ENCODE data around the gene DBN1. TPM values are rescaled to one million over a fixed set of nuclear protein-coding genes. Genes with fewer than 3 reads are reported as not detected.

DBN1 gene
- total RNA-seq, 4 donors from 2014 or later: 89.8 to 139 (median 111) TPM

DNA sequence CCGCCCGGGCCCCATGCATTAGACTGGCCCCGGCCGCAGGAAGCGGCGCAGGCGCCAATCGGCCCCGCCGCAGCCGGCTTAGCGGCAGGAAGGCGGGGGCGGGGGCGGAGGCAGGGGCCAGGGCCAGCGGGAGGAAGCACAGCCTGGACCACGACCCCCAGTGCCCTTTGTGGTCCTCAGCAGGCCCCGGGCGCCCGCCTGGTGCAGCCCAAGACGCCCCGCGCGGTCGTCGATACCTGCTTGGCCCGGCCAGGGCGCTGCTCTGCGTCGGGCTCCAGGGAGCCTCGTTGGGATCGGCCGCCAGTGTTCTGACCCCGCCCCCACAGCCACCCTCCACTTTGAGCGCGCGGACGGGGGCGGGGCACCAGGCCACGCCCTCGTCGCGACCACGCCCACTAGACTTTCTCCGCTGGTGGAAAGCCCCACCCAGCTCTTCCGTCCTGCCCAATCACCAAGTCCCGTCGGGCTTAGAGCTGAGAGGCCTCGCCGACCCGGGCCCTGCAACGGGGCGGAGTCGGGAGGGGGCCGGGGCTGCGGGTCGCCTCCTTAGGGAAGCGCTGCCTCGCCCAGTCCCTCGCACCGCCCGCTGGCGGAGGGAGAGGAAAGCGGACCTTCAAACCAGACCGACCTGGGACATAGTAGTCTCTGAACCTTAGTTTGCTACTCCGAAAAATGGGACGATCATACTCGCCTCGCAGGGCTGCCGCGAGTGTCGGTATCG is 24.0 kb upstream of the DBN1 start, which contains the start of gene PDLIM7:
PDLIM7 (minus strand) TSS at position 313 of the 721 bp plus-strand sequence. CDS start 1,092 bp downstream, outside the sequence.
- Histone ChIP-seq H3K27ac (peak within 1 kb of the TSS; percentile 78 to 97 (median 91)), H3K36me3 (peaks cover 0 to 1% (median 0%) of the 10 kb centered on the region in 3 donors), H3K4me3 (peak within 1 kb of the TSS; percentile 46 to 92 (median 66)), H3K4me1 (peaks cover 0 to 77% (median 49%) of the 10 kb centered on the region in 4 donors), H3K9me3 (no peaks in the 10 kb centered on the region), H3K27me3 (no peaks in the 10 kb centered on the region)
- DNase-seq (ENCODE audit: low spot score in 2 of 2): peak; percentile 96 to 97
- 0% methylated on average over 38 to 43 of the region's 73 CpGs for WGBS, 2 donors
- TF ChIP-seq POLR2A (IDR thresholded peaks at IDR 0.05) (peak; percentile 87 to 96), EP300 (IDR thresholded peaks at IDR 0.05) (peak in 1 of 2 donors; percentile 95)
- TF ChIP-seq, protein P1, sequence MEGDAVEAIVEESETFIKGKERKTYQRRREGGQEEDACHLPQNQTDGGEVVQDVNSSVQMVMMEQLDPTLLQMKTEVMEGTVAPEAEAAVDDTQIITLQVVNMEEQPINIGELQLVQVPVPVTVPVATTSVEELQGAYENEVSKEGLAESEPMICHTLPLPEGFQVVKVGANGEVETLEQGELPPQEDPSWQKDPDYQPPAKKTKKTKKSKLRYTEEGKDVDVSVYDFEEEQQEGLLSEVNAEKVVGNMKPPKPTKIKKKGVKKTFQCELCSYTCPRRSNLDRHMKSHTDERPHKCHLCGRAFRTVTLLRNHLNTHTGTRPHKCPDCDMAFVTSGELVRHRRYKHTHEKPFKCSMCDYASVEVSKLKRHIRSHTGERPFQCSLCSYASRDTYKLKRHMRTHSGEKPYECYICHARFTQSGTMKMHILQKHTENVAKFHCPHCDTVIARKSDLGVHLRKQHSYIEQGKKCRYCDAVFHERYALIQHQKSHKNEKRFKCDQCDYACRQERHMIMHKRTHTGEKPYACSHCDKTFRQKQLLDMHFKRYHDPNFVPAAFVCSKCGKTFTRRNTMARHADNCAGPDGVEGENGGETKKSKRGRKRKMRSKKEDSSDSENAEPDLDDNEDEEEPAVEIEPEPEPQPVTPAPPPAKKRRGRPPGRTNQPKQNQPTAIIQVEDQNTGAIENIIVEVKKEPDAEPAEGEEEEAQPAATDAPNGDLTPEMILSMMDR (IDR thresholded peaks at IDR 0.05): peak in 3 of 5 experiments; percentile 13 to 50 (median 30)

DNA sequence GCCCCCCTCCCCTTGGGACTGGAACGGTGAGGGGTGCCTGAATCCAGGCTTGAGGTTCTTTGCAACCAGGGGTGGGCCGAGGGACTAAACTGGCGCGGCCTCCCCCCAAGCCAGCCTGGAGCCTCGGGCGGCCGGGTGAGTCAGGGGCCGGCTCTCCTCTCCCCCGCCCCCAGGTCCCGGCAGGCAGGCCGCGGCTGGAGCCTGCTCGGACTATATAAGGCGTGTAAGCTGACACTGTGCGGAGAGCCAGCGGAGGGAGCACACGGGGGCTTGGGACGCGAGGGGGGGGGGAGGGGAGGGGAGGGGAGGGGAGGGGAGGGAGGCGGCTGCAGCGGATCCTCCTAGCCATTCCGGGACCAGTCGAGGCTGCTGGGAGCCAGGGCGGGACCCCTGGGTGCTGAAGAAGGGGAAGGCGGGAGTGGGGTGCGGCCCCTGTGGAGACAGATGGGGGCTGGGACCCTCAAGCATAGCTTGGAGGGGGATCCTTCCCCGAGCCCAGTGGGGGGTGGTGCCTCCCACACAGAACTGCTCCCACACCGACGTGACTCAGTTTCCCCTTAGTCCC is 23.4 kb upstream of the DBN1 start:
- H3K27ac ChIP-seq: peak overlapping the region; percentile 78 to 97 (median 91)
- WGBS, 2 donors: 0 to 8% methylated on average over 11 to 15 of the region's 29 CpGs
- peaks cover 0 to 77% (median 49%) of the 10 kb centered on the region in 4 donors for H3K4me1 ChIP-seq
- H3K4me3 ChIP-seq: peak overlapping the region; percentile 46 to 92 (median 66)
- peaks cover 0 to 8% (median 0%) of the 10 kb centered on the region in 3 donors for H3K36me3 ChIP-seq
- H3K9me3 ChIP-seq: no peaks in the 10 kb centered on the region
- peak in 1 of 2 donors; percentile 23 for TF ChIP-seq EP300 (IDR thresholded peaks at IDR 0.05)
- peak in 1 of 2 donors; percentile 10 for TF ChIP-seq POLR2A (IDR thresholded peaks at IDR 0.05)
- TF ChIP-seq, protein P1 (IDR thresholded peaks at IDR 0.05): no peak
- DNase-seq (ENCODE audit: low spot score in 2 of 2): peak; percentile 48 to 56
- H3K27me3 ChIP-seq: no peaks in the 10 kb centered on the region

DNA sequence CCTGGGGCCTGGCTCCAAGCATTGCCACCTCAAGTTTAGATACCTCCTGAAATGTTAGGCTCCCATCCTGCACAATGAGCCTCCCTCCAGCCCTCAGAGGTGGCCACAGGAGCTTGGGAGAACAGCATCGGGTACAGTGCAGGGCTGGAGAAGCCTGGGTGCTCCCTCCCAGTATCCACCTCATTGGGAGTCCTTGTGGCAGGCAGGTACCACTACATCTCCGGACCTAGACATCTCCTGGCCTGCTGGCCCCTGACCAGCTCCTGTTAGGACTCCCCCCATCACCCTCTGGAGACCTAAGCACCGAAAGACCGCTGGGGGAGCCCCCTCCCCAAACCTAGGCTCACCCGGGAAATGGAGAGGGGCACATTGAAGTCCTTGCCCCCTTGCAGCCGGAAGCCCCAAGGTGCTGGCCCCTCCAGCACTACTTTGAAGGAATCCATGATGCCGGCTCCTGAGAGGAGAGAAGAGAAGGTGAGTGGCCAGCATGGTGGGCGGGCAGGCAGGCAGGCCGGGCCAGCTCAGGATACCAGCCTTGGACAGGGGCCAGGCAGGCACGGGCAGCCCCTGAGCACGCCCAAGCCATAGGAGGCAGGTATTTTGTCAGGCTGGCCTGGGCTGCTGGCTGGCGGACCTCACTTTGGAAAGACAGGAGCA is 22.8 kb upstream of the DBN1 start:
- no peaks in the 10 kb centered on the region for H3K9me3 ChIP-seq
- TF ChIP-seq POLR2A (IDR thresholded peaks at IDR 0.05) (no peak), EP300 (IDR thresholded peaks at IDR 0.05) (no peak)
- TF ChIP-seq, protein P1 (IDR thresholded peaks at IDR 0.05): peak in 1 of 5 experiments; percentile 19
- no peak for DNase-seq (ENCODE audit: low spot score in 2 of 2)
- peaks cover 0 to 77% (median 49%) of the 10 kb centered on the region in 4 donors for H3K4me1 ChIP-seq
- peak overlapping the region; percentile 78 to 97 (median 91) for H3K27ac ChIP-seq
- WGBS, 2 donors: 18 to 22% methylated on average over 11 to 12 of the region's 12 CpGs
- no peaks in the 10 kb centered on the region for H3K27me3 ChIP-seq
- H3K4me3 ChIP-seq: peak overlapping the region; percentile 46 to 92 (median 66)
- H3K36me3 ChIP-seq: peaks cover 0 to 14% (median 0%) of the 10 kb centered on the region in 3 donors

DNA sequence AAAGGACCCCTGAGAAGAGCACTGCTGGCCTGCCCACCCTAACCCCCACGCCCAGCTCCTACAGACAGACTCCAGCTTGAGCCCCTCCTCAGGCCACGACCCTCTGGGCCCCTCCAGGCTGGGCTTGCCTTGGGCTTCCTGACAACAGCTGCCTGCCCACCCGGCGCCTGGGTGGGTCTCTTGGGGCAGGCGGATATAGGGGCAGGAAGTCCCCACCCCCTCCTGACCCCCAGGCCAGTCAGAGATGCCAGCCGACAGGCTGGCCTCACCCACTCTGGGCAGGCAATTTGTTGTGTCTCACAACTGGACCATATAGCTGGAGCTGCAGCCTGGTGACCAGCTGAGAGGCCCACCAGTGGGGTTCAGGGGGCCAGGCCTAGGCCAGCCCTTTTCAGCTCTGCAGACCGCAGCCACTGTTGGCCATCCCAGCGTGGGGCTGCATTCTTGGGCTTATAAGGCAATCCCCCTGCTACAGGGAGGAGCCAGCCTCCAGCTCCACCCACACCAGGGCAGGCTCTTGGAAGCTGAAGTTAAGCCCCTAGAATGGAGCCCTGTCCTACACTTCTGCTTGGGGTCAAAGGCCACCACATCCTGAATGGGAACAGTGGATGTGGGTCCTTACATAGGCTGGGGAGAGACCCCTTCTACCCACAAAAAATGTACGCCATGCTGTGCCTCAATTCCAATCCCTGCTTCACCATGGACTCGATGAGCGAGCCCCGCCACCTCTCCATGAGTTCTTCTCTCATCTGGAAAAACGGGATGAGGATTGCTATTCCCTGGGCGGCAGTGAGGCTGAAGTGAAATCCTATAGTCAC is 22.0 kb upstream of the DBN1 start:
- peaks cover 0 to 21% (median 0%) of the 10 kb centered on the region in 3 donors for H3K36me3 ChIP-seq
- peaks cover 0 to 77% (median 45%) of the 10 kb centered on the region in 4 donors for H3K4me1 ChIP-seq
- peak overlapping the region; percentile 78 to 97 (median 91) for H3K27ac ChIP-seq
- DNase-seq (ENCODE audit: low spot score in 2 of 2): peak in 1 of 2 donors; percentile 39
- H3K9me3 ChIP-seq: no peaks in the 10 kb centered on the region
- TF ChIP-seq POLR2A (IDR thresholded peaks at IDR 0.05): no peak
- TF ChIP-seq EP300 (IDR thresholded peaks at IDR 0.05): peak in 1 of 2 donors; percentile 37
- TF ChIP-seq, protein P1 (IDR thresholded peaks at IDR 0.05): peak in 1 of 5 experiments; percentile 10
- WGBS, 2 donors: 31 to 36% methylated on average over 12 to 13 of the region's 14 CpGs
- H3K4me3 ChIP-seq: peak overlapping the region in 3 of 4 donors; percentile 46 to 71 (median 61)
- no peaks in the 10 kb centered on the region for H3K27me3 ChIP-seq

Data from tibial nerve (tissue), 4 donors.